Measurements from ENCODE around the gene PCCA. TPM values are rescaled to one million over a fixed set of nuclear protein-coding genes. Genes with fewer than 3 reads are reported as not detected.

Gene PCCA, protein sequence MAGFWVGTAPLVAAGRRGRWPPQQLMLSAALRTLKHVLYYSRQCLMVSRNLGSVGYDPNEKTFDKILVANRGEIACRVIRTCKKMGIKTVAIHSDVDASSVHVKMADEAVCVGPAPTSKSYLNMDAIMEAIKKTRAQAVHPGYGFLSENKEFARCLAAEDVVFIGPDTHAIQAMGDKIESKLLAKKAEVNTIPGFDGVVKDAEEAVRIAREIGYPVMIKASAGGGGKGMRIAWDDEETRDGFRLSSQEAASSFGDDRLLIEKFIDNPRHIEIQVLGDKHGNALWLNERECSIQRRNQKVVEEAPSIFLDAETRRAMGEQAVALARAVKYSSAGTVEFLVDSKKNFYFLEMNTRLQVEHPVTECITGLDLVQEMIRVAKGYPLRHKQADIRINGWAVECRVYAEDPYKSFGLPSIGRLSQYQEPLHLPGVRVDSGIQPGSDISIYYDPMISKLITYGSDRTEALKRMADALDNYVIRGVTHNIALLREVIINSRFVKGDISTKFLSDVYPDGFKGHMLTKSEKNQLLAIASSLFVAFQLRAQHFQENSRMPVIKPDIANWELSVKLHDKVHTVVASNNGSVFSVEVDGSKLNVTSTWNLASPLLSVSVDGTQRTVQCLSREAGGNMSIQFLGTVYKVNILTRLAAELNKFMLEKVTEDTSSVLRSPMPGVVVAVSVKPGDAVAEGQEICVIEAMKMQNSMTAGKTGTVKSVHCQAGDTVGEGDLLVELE
- total RNA-seq (10 to 100 TPM; 25.8 to 71.8 TPM), polyA plus RNA-seq (10 to 100 TPM in 1 of 2 donors, 1 to 10 TPM in 1; 8.3 to 19.9 TPM)
- long read RNA-seq, donor 1, partial matches to known transcripts = 8 of 11 reads
- long read RNA-seq, donor 1, other reads (novel, unspliced or antisense) = 0 of 11 reads
- long read RNA-seq, donor 2, partial matches to known transcripts = 5 of 5 reads
- long read RNA-seq, donor 2, other reads (novel, unspliced or antisense) = 0 of 5 reads
- long read RNA-seq, donor 3, partial matches to known transcripts = 0 of 1 reads
- long read RNA-seq, donor 3, other reads (novel, unspliced or antisense) = 0 of 1 reads
- long read RNA-seq, donor 4, partial matches to known transcripts = 41 of 42 reads
- long read RNA-seq, donor 4, other reads (novel, unspliced or antisense) = 0 of 42 reads
- long read RNA-seq, donor 5, transcript PCCA-202 (24 exons, 2,494 nt) = major isoform, 5 of 19 reads
- long read RNA-seq, donor 5, partial matches to known transcripts = 8 of 19 reads
- long read RNA-seq, donor 5, other reads (novel, unspliced or antisense) = 5 of 19 reads

DNA sequence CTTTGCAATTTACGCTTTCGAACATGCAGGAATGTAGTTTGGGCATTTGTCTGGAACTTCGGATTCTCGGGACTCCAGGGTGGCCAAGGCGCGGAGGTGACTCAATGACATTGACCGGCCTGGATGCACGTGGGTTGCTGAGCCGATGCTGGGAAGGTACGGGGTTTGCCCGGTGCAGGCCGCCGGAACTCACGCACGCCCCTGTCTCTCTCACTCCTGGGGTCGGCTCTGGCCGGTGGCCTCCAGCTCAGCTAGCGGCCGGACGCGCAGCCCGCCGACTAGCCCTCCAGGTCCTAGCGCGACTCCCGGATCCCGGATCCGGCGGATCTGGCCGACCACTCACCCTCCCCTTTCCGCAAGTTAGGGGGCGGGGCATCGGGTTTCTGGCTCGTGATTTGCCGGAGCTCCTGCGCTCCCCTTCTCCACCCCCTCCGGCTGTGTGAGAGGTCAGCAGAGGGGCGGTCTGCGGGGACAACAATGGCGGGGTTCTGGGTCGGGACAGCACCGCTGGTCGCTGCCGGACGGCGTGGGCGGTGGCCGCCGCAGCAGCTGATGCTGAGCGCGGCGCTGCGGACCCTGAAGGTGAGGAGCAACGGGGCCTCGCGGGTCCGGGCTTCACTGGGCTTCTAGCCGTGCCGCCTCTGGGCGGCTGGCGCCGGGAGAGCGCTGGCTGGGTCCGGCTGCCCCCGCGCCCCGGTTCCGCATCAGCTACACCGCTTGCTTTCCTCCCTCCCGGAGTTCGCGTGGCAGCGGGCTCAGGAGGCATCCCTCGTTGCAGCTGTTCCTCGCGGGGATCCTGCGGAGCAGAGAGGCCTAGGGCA, at the start of gene PCCA:
TSS of gene PCCA (plus strand) at position 450 of the 821 bp plus-strand sequence. CDS start at position 478, 28 bp downstream.
- H3K27ac ChIP-seq (ENCODE audit: low read depth in 1 of 2, low read length in 1 of 2) = peak within 1 kb of the TSS; percentile 75 to 80
- H3K9me3 ChIP-seq (ENCODE audit: control insufficient read depth in 4 of 4, insufficient read depth in 3 of 4, low read length in 3 of 4) = no peaks in the 10 kb centered on the region
- H3K4me3 ChIP-seq = peak within 1 kb of the TSS; percentile 94
- H3K9ac ChIP-seq (ENCODE audit: insufficient read depth in 1 of 2, low read length in 2 of 2) = peak within 1 kb of the TSS; percentile 73 to 87
- H3K27me3 ChIP-seq (ENCODE audit: control insufficient read depth in 3 of 3, insufficient read depth in 3 of 3, low read length in 2 of 3) = no peaks in the 10 kb centered on the region
- TF ChIP-seq, protein P1, sequence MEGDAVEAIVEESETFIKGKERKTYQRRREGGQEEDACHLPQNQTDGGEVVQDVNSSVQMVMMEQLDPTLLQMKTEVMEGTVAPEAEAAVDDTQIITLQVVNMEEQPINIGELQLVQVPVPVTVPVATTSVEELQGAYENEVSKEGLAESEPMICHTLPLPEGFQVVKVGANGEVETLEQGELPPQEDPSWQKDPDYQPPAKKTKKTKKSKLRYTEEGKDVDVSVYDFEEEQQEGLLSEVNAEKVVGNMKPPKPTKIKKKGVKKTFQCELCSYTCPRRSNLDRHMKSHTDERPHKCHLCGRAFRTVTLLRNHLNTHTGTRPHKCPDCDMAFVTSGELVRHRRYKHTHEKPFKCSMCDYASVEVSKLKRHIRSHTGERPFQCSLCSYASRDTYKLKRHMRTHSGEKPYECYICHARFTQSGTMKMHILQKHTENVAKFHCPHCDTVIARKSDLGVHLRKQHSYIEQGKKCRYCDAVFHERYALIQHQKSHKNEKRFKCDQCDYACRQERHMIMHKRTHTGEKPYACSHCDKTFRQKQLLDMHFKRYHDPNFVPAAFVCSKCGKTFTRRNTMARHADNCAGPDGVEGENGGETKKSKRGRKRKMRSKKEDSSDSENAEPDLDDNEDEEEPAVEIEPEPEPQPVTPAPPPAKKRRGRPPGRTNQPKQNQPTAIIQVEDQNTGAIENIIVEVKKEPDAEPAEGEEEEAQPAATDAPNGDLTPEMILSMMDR (IDR thresholded peaks at IDR 0.05; ENCODE audit: control extremely low read depth, extremely low read depth) = no peak
- H3K36me3 ChIP-seq (ENCODE audit: control insufficient read depth in 4 of 4, insufficient read depth in 4 of 4, low read length in 4 of 4) = no peaks in the 10 kb centered on the region
- peaks cover 0 to 18% (median 3%) of the 10 kb centered on the region in 5 donors for H3K4me1 ChIP-seq (ENCODE audit: control insufficient read depth in 5 of 5, insufficient read depth in 5 of 5, low read length in 5 of 5)
- DNase-seq (peak; percentile 97 to 98 (median 97)), ATAC-seq (ENCODE audit: insufficient read depth, low FRiP score) (peak; percentile 99)
- WGBS, 2 donors = 0% methylated on average over 54 to 77 of the region's 77 CpGs

DNA sequence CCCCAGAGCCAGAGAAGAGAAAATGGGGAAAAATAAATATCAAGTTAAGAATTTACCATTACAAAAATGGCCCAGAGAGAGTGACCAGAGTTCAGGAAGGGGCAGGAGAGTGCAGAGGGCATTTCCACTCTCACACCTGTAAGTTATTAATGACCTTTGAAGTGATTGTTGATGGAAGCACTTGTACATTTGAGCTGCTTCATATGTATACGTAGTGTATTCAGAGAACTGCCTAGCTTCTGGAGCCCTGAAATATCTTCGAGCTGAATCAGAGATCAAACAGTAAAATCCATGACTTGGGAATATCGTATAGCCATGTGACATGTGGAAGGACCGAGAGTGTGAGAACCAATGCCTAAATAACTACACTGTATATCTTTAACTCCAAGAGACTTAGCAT, 49.2 kb upstream of the PCCA start:
- H3K27me3 ChIP-seq (ENCODE audit: control insufficient read depth in 3 of 3, insufficient read depth in 3 of 3, low read length in 2 of 3) = no peaks in the 10 kb centered on the region
- H3K36me3 ChIP-seq (ENCODE audit: control insufficient read depth in 4 of 4, insufficient read depth in 4 of 4, low read length in 4 of 4) = no peaks in the 10 kb centered on the region
- no peak overlapping the region for H3K9ac ChIP-seq (ENCODE audit: insufficient read depth in 1 of 2, low read length in 2 of 2)
- DNase-seq (peak in 1 of 3 donors; percentile 3), ATAC-seq (ENCODE audit: insufficient read depth, low FRiP score) (no peak)
- TF ChIP-seq, protein P1 (IDR thresholded peaks at IDR 0.05; ENCODE audit: control extremely low read depth, extremely low read depth) = no peak
- H3K27ac ChIP-seq (ENCODE audit: low read depth in 1 of 2, low read length in 1 of 2) = no peak overlapping the region
- 50 to 76% methylated on average over 4 of the region's 4 CpGs for WGBS, 2 donors
- H3K4me3 ChIP-seq = no peak overlapping the region
- no peaks in the 10 kb centered on the region for H3K9me3 ChIP-seq (ENCODE audit: control insufficient read depth in 4 of 4, insufficient read depth in 3 of 4, low read length in 3 of 4)
- H3K4me1 ChIP-seq (ENCODE audit: control insufficient read depth in 5 of 5, insufficient read depth in 5 of 5, low read length in 5 of 5) = no peaks in the 10 kb centered on the region

DNA sequence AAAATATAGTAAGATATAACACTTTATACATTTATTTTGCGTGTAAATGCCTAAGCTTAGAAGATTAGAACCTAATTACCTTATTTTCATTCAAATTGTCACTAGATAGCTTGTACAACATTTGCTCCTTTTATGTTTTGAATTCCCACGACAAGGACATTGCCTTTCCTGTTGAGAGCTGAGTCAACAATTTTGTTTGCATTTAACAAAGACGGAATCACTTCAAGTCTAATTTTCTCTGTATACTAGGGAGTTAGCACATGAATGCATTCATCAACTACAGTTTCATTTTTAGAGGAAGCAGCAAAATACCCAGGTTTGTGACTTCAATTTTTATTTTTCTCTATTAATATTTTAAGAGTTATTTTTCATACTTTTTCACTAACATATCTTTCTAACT, 48.7 kb upstream of the PCCA start:
- 37 to 52% methylated on average over 3 of the region's 3 CpGs for WGBS, 2 donors
- ATAC-seq (ENCODE audit: insufficient read depth, low FRiP score) (no peak), DNase-seq (peak in 1 of 3 donors; percentile 13)
- no peaks in the 10 kb centered on the region for H3K4me1 ChIP-seq (ENCODE audit: control insufficient read depth in 5 of 5, insufficient read depth in 5 of 5, low read length in 5 of 5)
- no peaks in the 10 kb centered on the region for H3K9me3 ChIP-seq (ENCODE audit: control insufficient read depth in 4 of 4, insufficient read depth in 3 of 4, low read length in 3 of 4)
- no peak overlapping the region for H3K27ac ChIP-seq (ENCODE audit: low read depth in 1 of 2, low read length in 1 of 2)
- TF ChIP-seq, protein P1 (IDR thresholded peaks at IDR 0.05; ENCODE audit: control extremely low read depth, extremely low read depth) = no peak
- H3K27me3 ChIP-seq (ENCODE audit: control insufficient read depth in 3 of 3, insufficient read depth in 3 of 3, low read length in 2 of 3) = no peaks in the 10 kb centered on the region
- H3K4me3 ChIP-seq = no peak overlapping the region
- no peak overlapping the region for H3K9ac ChIP-seq (ENCODE audit: insufficient read depth in 1 of 2, low read length in 2 of 2)
- no peaks in the 10 kb centered on the region for H3K36me3 ChIP-seq (ENCODE audit: control insufficient read depth in 4 of 4, insufficient read depth in 4 of 4, low read length in 4 of 4)

All from lung (tissue), 16 donors.